Aorta (tissue), 5 donors: Measurements from ENCODE around the gene EDNRB. TPM values are rescaled to one million over a fixed set of nuclear protein-coding genes. Genes with fewer than 3 reads are reported as not detected.
"Not testable (repeated sequence)": the region's sequence is repeated elsewhere in the genome, so short reads cannot be mapped to it uniquely, and the experiment has no call there.

Source experiments
- ATAC-seq: fragments of 200-7000 bp; cut with Tn5 transposase; one replicate; pipeline ENCODE4 v1.9.1; 2022; ENCODE audit warnings: moderate library complexity; ENCODE audit not compliant: low FRiP score
- DNase-seq, 2 donors: peaks; one replicate each; pipeline ENCODE4 v3.0.0-alpha.2; 2020
- H3K27ac ChIP-seq, 2 donors: one replicate each; pipeline ENCODE4 v1.5.1; 2013; ENCODE audit warnings: low read length in 2 of 2, mild to moderate bottlenecking in 2 of 2, moderate library complexity in 2 of 2, control low read depth in 1 of 2, inconsistent platforms in 1 of 2, low read depth in 1 of 2
- H3K27me3 ChIP-seq, 2 donors: one replicate each; pipeline ENCODE4 v1.6.1; 2013; ENCODE audit warnings: control low read depth in 1 of 2, low read length in 1 of 2, mild to moderate bottlenecking in 1 of 2, moderate library complexity in 1 of 2; ENCODE audit not compliant: insufficient read depth in 2 of 2, control insufficient read depth in 1 of 2
- H3K36me3 ChIP-seq, 2 donors: one replicate each; pipeline ENCODE4 v1.6.1; 2013; ENCODE audit warnings: control low read depth in 1 of 2, low read length in 1 of 2, mild to moderate bottlenecking in 1 of 2; ENCODE audit not compliant: insufficient read depth in 2 of 2, control insufficient read depth in 1 of 2
- H3K4me1 ChIP-seq, 2 donors: one replicate each; pipeline ENCODE4 v1.6.1; 2013; ENCODE audit warnings: low read length in 2 of 2, control low read depth in 1 of 2, mild to moderate bottlenecking in 1 of 2, moderate library complexity in 1 of 2; ENCODE audit not compliant: insufficient read depth in 2 of 2, control insufficient read depth in 1 of 2
- H3K4me3 ChIP-seq, 2 donors: one replicate each; pipeline ENCODE4 v1.5.1; 2013; ENCODE audit warnings: low read length in 2 of 2, control low read depth in 1 of 2, mild to moderate bottlenecking in 1 of 2
- H3K9me3 ChIP-seq: one replicate; pipeline ENCODE4 v1.6.1; 2013; ENCODE audit warnings: mild to moderate bottlenecking, low read length; ENCODE audit not compliant: control insufficient read depth
- WGBS, 2 donors: extraction: QIAGEN DNeasy Blood & Tissue Kit; methylation state at CpG; one replicate each; pipeline ENCODE4 v1.1.7; 2013; 5-methylcytosine and 5-hydroxymethylcytosine counted together
- intact Hi-C, 2 donors: fragments of 100-400 bp; cut with DNase I; formaldehyde crosslinking; loops; one replicate each; pipeline versions ENCODE4 v1.14.2 to v1.15.0; 2022
- long read RNA-seq, 2 donors: library from polyadenylated mRNA; unstranded; transcript quantifications; one replicate each; pipeline ENCODE4 v2.0.0, GENCODE V29; 2020 to 2021
- polyA plus RNA-seq, 2 donors: library from polyadenylated mRNA; stranded (reverse); fragments of 200-250 nt; gene quantifications; one replicate each; pipeline ENCODE4 v1.2.3, GENCODE V29; 2013
- total RNA-seq, 2 donors: library from RNA; stranded (reverse); fragmentation: NEBNext Ultra II Directional; extraction: Animal tissue kit (Norgen Biotek cat#: 25700); gene quantifications; one replicate each; pipeline ENCODE4 v1.2.1, GENCODE V29; 2021
- donor health status: healthy with polysubstance abuse.
- donor health status: Bipolar disorder and iron deficiency.
- donor health status: DM: no; HTN: no; CAD: no.
- donor health status: DM: no; HTN: no; CAD: no.
- donor health status: DM: yes; HTN: yes; CAD: no.

The EDNRB gene
- total RNA-seq (10 to 100 TPM; 17.8 to 39.9 TPM), polyA plus RNA-seq (1 to 10 TPM in 1 of 2 donors, under 1 TPM in 1; 0.50 to 1.9 TPM)
- long read RNA-seq, donor 1, full-length matches to known transcripts = 49 of 65 reads
- long read RNA-seq, donor 1, partial matches to known transcripts = 2 of 65 reads
- long read RNA-seq, donor 1, other reads (novel, unspliced or antisense) = 14 of 65 reads
- long read RNA-seq, donor 2, full-length matches to known transcripts = 5 of 10 reads
- long read RNA-seq, donor 2, partial matches to known transcripts = 3 of 10 reads
- long read RNA-seq, donor 2, other reads (novel, unspliced or antisense) = 2 of 10 reads

GRCh38 chr13:77918391-77919245, at the start of gene EDNRB:
Gene EDNRB, minus strand, starts transcription at chr13:77918831. Its CDS starts 258 bp downstream, at chr13:77918573.
- no peaks in the 10 kb centered on the region for H3K36me3 ChIP-seq
- no peak within 1 kb of the TSS for H3K27ac ChIP-seq
- H3K27me3 ChIP-seq = no peaks in the 10 kb centered on the region
- intact Hi-C loops = no loop called here
- peak; percentile 55 for ATAC-seq
- DNase-seq = peak; percentile 64 to 79
- WGBS, 2 donors = 1% methylated on average over 59 to 60 of the region's 60 CpGs
- H3K4me3 ChIP-seq = peak within 1 kb of the TSS in 1 of 2 donors; percentile 47
- H3K9me3 ChIP-seq = no peaks in the 10 kb centered on the region
- H3K4me1 ChIP-seq = no peaks in the 10 kb centered on the region

GRCh38 chr13:77966671-77967070, 48.0 kb upstream of the EDNRB start:
- no peaks in the 10 kb centered on the region for H3K36me3 ChIP-seq
- H3K9me3 ChIP-seq = no peaks in the 10 kb centered on the region
- ATAC-seq (no peak), DNase-seq (no peak)
- intact Hi-C loops = no loop called here
- no peak overlapping the region for H3K27ac ChIP-seq
- 57 to 71% methylated on average over 2 of the region's 2 CpGs for WGBS, 2 donors
- H3K4me3 ChIP-seq = no peak overlapping the region
- H3K27me3 ChIP-seq = no peaks in the 10 kb centered on the region
- no peaks in the 10 kb centered on the region for H3K4me1 ChIP-seq

- H3K4me3 ChIP-seq = no peak overlapping the region
- H3K27ac ChIP-seq = no peak overlapping the region
- intact Hi-C loops = no loop called here
- no peaks in the 10 kb centered on the region for H3K27me3 ChIP-seq
- WGBS, 2 donors = 14 to 30% methylated on average over 1 of the region's 1 CpG
- no peaks in the 10 kb centered on the region for H3K4me1 ChIP-seq
- H3K9me3 ChIP-seq = no peaks in the 10 kb centered on the region
- ATAC-seq = no peak
- no peaks in the 10 kb centered on the region for H3K36me3 ChIP-seq
- no peak for DNase-seq
These were observed 34.1 kb upstream of the EDNRB start for GRCh38 chr13:77952737-77953136.

- Histone ChIP-seq H3K9me3 (no peaks in the 10 kb centered on the region), H3K36me3 (no peaks in the 10 kb centered on the region), H3K4me3 (no peak overlapping the region), H3K4me1 (no peaks in the 10 kb centered on the region), H3K27me3 (no peaks in the 10 kb centered on the region), H3K27ac (no peak overlapping the region)
- intact Hi-C loops = no loop called here
- ATAC-seq (no peak), DNase-seq (no peak)
These were observed 33.6 kb upstream of the EDNRB start for GRCh38 chr13:77952276-77952675.

- Histone ChIP-seq H3K27me3 (no peaks in the 10 kb centered on the region), H3K9me3 (no peaks in the 10 kb centered on the region), H3K36me3 (no peaks in the 10 kb centered on the region), H3K27ac (no peak overlapping the region), H3K4me1 (no peaks in the 10 kb centered on the region), H3K4me3 (no peak overlapping the region)
- DNase-seq = no peak
- intact Hi-C loops = no loop called here
- no peak for ATAC-seq
- 5 to 8% methylated on average over 1 of the region's 1 CpG for WGBS, 2 donors
These were observed 27.9 kb upstream of the EDNRB start for GRCh38 chr13:77946522-77946921.

- intact Hi-C loops, H3K4me1 ChIP-seq, H3K27me3 ChIP-seq, H3K36me3 ChIP-seq, H3K9me3 ChIP-seq, H3K27ac ChIP-seq, DNase-seq, ATAC-seq, H3K4me3 ChIP-seq: not testable (repeated sequence)
- 66 to 81% methylated on average over 6 to 7 of the region's 7 CpGs for WGBS, 2 donors
These were observed 16.4 kb upstream of the EDNRB start for GRCh38 chr13:77935063-77935462.

GRCh38 chr13:77930430-77930829, 11.8 kb upstream of the EDNRB start:
- Histone ChIP-seq H3K4me1 (no peaks in the 10 kb centered on the region), H3K27ac (no peak overlapping the region), H3K9me3 (peaks cover under 1% of the 10 kb centered on the region), H3K4me3 (no peak overlapping the region), H3K27me3 (no peaks in the 10 kb centered on the region), H3K36me3 (no peaks in the 10 kb centered on the region)
- ATAC-seq (no peak), DNase-seq (no peak)
- intact Hi-C loops = no loop called here

- DNase-seq = no peak
- intact Hi-C loops = no loop called here
- ATAC-seq = no peak
- no peaks in the 10 kb centered on the region for H3K36me3 ChIP-seq
- H3K27me3 ChIP-seq = no peaks in the 10 kb centered on the region
- peaks cover 2% of the 10 kb centered on the region for H3K9me3 ChIP-seq
- H3K27ac ChIP-seq = no peak overlapping the region
- WGBS, 2 donors = 8 to 12% methylated on average over 2 of the region's 2 CpGs
- H3K4me3 ChIP-seq = no peak overlapping the region
- no peaks in the 10 kb centered on the region for H3K4me1 ChIP-seq
These were observed 10.3 kb upstream of the EDNRB start for GRCh38 chr13:77928909-77929308.

- no peak overlapping the region for H3K27ac ChIP-seq
- WGBS, 2 donors = 92 to 95% methylated on average over 14 of the region's 14 CpGs
- intact Hi-C loops = no loop called here
These were observed 7.0 kb upstream of the EDNRB start for GRCh38 chr13:77925616-77926015.

More at GRCh38 chr13:77925616-77926015, 7.0 kb upstream of the EDNRB start:
- Histone ChIP-seq H3K4me1 (no peaks in the 10 kb centered on the region), H3K4me3 (no peak overlapping the region), H3K9me3 (peaks cover 2% of the 10 kb centered on the region), H3K27me3 (no peaks in the 10 kb centered on the region), H3K36me3 (no peaks in the 10 kb centered on the region)
- peak in 1 of 2 donors; percentile 69 for DNase-seq
- ATAC-seq = no peak
